HG02870 (cell line): Measurements from ENCODE around the gene AFAP1.

Source experiments
- ATAC-seq: cut with Tn5 transposase; IDR thresholded peaks from one replicate; pipeline ENCODE4 v1.9.1; 2021; ENCODE audit warnings: mild to moderate bottlenecking, moderate library complexity; ENCODE audit not compliant: unreplicated experiment

Gene AFAP1, protein sequence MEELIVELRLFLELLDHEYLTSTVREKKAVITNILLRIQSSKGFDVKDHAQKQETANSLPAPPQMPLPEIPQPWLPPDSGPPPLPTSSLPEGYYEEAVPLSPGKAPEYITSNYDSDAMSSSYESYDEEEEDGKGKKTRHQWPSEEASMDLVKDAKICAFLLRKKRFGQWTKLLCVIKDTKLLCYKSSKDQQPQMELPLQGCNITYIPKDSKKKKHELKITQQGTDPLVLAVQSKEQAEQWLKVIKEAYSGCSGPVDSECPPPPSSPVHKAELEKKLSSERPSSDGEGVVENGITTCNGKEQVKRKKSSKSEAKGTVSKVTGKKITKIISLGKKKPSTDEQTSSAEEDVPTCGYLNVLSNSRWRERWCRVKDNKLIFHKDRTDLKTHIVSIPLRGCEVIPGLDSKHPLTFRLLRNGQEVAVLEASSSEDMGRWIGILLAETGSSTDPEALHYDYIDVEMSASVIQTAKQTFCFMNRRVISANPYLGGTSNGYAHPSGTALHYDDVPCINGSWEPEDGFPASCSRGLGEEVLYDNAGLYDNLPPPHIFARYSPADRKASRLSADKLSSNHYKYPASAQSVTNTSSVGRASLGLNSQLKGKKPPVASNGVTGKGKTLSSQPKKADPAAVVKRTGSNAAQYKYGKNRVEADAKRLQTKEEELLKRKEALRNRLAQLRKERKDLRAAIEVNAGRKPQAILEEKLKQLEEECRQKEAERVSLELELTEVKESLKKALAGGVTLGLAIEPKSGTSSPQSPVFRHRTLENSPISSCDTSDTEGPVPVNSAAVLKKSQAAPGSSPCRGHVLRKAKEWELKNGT

DNA sequence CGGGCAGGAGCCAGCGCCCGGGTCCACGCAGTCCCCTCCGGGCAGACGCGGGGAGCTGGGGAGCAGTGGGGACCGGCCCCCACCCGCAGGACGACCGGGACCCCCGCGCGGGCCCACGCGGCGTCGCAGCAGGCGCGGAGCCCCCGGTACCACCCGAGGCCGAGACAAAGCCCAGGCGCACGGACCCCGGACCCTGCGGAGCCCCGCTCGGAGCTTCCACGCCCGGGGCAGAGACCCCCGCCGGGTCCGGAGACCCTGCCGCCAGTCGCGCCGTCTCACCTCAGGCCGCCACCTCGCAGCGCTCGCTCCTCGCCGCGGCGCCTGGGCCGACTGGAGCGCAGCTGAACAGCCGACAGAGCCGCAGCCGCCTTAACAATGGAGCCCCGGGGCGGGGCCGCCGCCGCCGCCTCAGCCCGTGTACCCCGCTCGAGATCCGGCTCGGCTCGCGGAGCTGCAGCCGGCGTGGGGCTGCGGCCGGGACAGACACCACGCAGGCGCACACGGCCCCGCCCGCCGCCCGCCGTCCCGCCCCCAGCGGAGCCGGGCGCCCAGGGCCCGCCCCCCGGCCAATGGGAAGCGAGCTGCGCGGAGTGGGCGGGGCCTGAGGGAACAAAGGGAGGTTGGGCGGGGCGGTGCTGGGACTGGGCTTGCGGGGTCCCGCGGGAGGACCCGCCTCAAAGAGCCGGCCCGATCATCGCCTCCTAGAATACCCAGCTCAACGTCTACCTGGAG, at the start of gene AFAP1:
AFAP1 (minus strand) TSS at position 485 of the 732 bp plus-strand sequence. CDS start 67,783 bp downstream, outside the sequence.
- peak; percentile 91 for ATAC-seq

DNA sequence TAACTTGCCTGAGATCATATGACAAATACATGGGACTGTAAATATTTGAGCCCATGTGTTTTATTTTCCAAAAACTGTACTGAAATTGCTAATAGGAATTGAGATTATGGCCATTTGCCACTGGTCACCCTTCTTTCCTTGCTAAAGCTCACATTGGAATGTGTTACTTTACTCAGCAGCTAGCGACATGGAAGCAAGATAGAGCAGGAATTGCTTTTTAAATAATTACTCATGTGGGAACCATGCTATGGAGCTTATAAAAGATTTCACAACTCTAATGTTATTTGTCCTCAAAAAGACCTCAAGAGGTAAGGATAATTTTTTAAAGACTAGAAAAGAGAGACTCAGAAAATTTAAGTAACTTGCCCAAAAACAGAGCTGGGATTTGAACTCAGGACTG, 48.8 kb upstream of the AFAP1 start:
- ATAC-seq = no peak

DNA sequence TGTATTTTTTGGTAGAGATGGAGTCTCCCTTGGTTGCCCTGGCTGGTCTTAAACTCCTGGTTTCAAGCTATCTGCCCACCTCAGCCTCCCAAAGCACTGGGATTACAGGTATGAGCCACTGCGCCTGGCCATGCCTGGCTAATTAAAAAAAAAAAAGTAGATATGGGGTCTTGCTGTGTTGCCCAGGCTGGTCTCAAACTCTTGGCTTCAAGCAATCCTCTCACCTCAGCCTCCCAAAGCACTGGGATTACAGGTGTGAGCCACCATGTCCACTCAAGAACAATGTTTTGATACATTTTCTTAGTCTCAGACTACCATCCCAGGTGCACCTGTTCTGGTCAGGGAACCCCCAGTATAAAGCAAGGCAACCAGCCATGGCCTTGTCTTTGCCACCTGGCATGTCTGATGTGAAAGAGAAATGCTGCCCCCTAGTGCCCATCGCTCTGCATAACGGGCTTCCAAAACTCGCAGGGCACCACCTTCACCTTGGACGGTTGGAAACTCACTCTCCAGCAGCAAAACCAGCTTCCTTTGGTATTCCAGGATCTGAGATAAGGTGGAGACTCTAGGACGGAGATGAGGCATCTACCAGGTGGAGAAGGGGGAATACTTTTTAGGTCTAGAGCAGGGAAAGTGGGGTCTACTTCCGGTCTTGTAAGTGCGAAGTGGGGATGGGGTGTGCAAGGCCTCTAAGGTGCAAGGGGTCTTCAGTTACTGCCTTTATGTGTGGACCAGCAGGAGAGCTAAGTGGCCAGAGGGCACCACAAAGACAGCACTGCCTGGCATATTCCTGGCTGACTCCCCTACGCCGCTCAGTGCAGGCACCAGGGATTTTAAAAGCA, 47.7 kb upstream of the AFAP1 start:
- ATAC-seq = peak; percentile 72

GRCh38 chr4:7985891-7986441, 46.3 kb upstream of the AFAP1 start:
- ATAC-seq = no peak

GRCh38 chr4:7985072-7985471, 45.4 kb upstream of the AFAP1 start:
- ATAC-seq = no peak

GRCh38 chr4:7984286-7984925, 44.7 kb upstream of the AFAP1 start:
- no peak for ATAC-seq

- no peak for ATAC-seq
These were observed 43.6 kb upstream of the AFAP1 start for GRCh38 chr4:7983296-7983695.

- no peak for ATAC-seq
These were observed 42.2 kb upstream of the AFAP1 start for GRCh38 chr4:7981738-7982394.

- no peak for ATAC-seq
These were observed 40.4 kb upstream of the AFAP1 start for GRCh38 chr4:7980036-7980435.

- no peak for ATAC-seq
These were observed 39.9 kb upstream of the AFAP1 start for GRCh38 chr4:7979652-7979968.

- no peak for ATAC-seq
These were observed 39.4 kb upstream of the AFAP1 start for GRCh38 chr4:7978907-7979651.

GRCh38 chr4:7978489-7978888, 38.8 kb upstream of the AFAP1 start:
- ATAC-seq = no peak

- ATAC-seq = no peak
These were observed 37.0 kb upstream of the AFAP1 start for GRCh38 chr4:7976634-7977033.

DNA sequence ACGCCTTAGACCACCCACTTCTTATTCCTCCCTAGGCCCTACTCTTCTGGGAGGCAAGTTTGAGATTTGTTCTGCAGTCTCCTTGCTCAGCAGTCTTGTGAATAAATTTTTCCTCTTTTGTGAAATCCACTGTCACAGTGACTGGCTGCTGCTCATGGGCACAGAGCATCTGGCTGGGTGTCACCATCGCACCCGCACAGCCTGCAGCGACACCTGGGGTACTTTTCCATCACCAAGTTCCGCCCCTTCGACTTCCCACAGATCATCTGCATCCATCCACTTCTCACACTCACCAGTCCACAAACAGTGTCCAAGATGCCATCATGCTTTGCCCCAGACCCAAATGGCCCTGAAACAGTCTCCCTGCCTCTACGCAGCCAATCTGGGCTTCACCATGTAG, 36.4 kb upstream of the AFAP1 start:
- no peak for ATAC-seq

- ATAC-seq = no peak
These were observed 34.8 kb upstream of the AFAP1 start for GRCh38 chr4:7974425-7974824.

- ATAC-seq = no peak
These were observed 33.9 kb upstream of the AFAP1 start for GRCh38 chr4:7973545-7973981.

- no peak for ATAC-seq
These were observed 32.3 kb upstream of the AFAP1 start for GRCh38 chr4:7971881-7972500.

GRCh38 chr4:7971159-7971631, 31.5 kb upstream of the AFAP1 start:
- ATAC-seq = no peak
